HT-29 (cell line): ENCODE results near the gene GPR82. TPM values are rescaled to one million over a fixed set of nuclear protein-coding genes. Genes with fewer than 3 reads are reported as not detected.
"Not testable (repeated sequence)": the region's sequence is repeated elsewhere in the genome, so short reads cannot be mapped to it uniquely, and the experiment has no call there.

Experiments used
- DNase-seq: peaks from one replicate; pipeline ENCODE4 v3.0.0-alpha.2; 2015; ENCODE audit warnings: low spot score
- total RNA-seq: library from RNA; depleted of rRNA; stranded (reverse); fragments of >200 nt; shearing (Covaris generic); gene quantifications from 2 replicates; pipeline ENCODE4 v1.2.3, GENCODE V29; 2014; rRNA removed

GPR82 gene
- not detected in 2 replicates for total RNA-seq

- no peak for DNase-seq
These were observed at the start of gene GPR82 for GRCh38 chrX:41723826-41724225. Gene GPR82, plus strand, starts transcription at chrX:41724181. Its CDS starts 2,846 bp downstream, at chrX:41727027.

- DNase-seq: not testable (repeated sequence)
These were observed 47.6 kb upstream of the GPR82 start for GRCh38 chrX:41676361-41676760.

GRCh38 chrX:41677183-41678060, 46.6 kb upstream of the GPR82 start:
- DNase-seq: no peak

GRCh38 chrX:41684138-41684537, 39.8 kb upstream of the GPR82 start:
- DNase-seq: no peak

- no peak for DNase-seq
These were observed 39.0 kb upstream of the GPR82 start for GRCh38 chrX:41684940-41685339.

GRCh38 chrX:41686788-41687187, 37.2 kb upstream of the GPR82 start:
- no peak for DNase-seq

- DNase-seq: no peak
These were observed 35.8 kb upstream of the GPR82 start for GRCh38 chrX:41688156-41688555.

GRCh38 chrX:41688835-41689234, 35.1 kb upstream of the GPR82 start, which contains the start of gene GPR34:
Gene GPR34, plus strand, starts transcription at chrX:41688973. Its CDS starts 6,661 bp downstream, at chrX:41695634.
- no peak for DNase-seq

GRCh38 chrX:41689711-41690110, 34.3 kb upstream of the GPR82 start:
- no peak for DNase-seq

GRCh38 chrX:41692162-41692749, 31.7 kb upstream of the GPR82 start:
- DNase-seq: no peak

GRCh38 chrX:41693024-41693423, 31.0 kb upstream of the GPR82 start:
- no peak for DNase-seq

- no peak for DNase-seq
These were observed 28.6 kb upstream of the GPR82 start for GRCh38 chrX:41695426-41695825.

GRCh38 chrX:41703574-41704029, 20.4 kb upstream of the GPR82 start:
- DNase-seq: no peak

GRCh38 chrX:41705042-41705441, 18.9 kb upstream of the GPR82 start:
- no peak for DNase-seq

- no peak for DNase-seq
These were observed 18.2 kb upstream of the GPR82 start for GRCh38 chrX:41705680-41706374.

- DNase-seq: no peak
These were observed 16.8 kb upstream of the GPR82 start for GRCh38 chrX:41707218-41707617.

GRCh38 chrX:41708486-41708885, 15.5 kb upstream of the GPR82 start:
- DNase-seq: no peak

GRCh38 chrX:41711021-41711667, 12.8 kb upstream of the GPR82 start:
- DNase-seq: no peak

- no peak for DNase-seq
These were observed 7.8 kb upstream of the GPR82 start for GRCh38 chrX:41716222-41716621.

GRCh38 chrX:41716767-41717473, 7.1 kb upstream of the GPR82 start:
- no peak for DNase-seq
